Measurements from ENCODE around the gene KLHL2. TPM values are rescaled to one million over a fixed set of nuclear protein-coding genes. Genes with fewer than 3 reads are reported as not detected.

Gene KLHL2
- total and polyA plus RNA-seq, 2 of the 13 experiments (the other 11 are each of a cell fraction or from before 2014, with no cell fraction given): 9.2 to 17.6 TPM

DNA sequence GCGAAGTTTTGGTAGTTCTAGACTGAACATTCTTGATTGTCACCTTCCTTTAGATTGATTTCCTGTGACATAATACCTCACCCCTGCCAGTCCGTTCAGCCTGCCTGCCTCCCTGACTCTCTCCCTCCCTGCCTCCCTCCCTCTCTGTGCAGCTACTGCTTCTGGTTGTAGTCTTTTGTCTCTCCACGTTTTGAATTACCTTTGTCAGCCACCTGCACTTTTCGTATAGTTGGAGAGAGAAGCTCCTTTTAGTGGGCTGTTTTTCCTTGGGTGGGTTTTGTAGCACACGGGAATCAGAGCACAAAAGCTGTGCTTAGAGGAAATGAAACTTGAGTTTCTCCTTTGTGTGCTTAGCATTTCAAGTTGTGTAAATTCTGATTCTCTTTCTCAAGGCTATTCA is 87.5 kb downstream of the KLHL2 start:
- CTCF ChIA-PET (ENCODE audit: low intra/inter-chr PET ratio, low total read pairs): no interaction called here
- DNase-seq (ENCODE audit: low spot score) (no peak), ATAC-seq (no peak), FAIRE-seq (no peak)
- no peak overlapping the region for H3K4me3 ChIP-seq (replicated peaks in 1 of 3; ENCODE audit: insufficient read depth in 1 of 3, low read depth in 2 of 3, low read length in 3 of 3)
- H3K4me2 ChIP-seq (ENCODE audit: low read depth, low read length): no peak overlapping the region
- H3K9me3 ChIP-seq (ENCODE audit: low read length): no peaks in the 10 kb centered on the region
- 87% methylated on average over 5 of the region's 5 CpGs for WGBS (ENCODE audit: low lambda C conversion rate)
- no peak overlapping the region for H2AFZ ChIP-seq (ENCODE audit: low read length)
- no TSS peak for BruUV-seq (replicated peaks)
- POLR2A ChIA-PET: no interaction called here
- H3K27ac ChIP-seq (ENCODE audit: extremely low read length, insufficient read depth, low read length): no peak overlapping the region
- intact Hi-C loops (cut with micrococcal nuclease; ENCODE audit: unreplicated experiment): no loop called here
- no peaks in the 10 kb centered on the region for H3K79me2 ChIP-seq (ENCODE audit: insufficient read depth, low read length)
- no peak overlapping the region for H3K9ac ChIP-seq (ENCODE audit: insufficient read depth, low read depth, low read length)
- TF ChIP-seq SNAPC4 (CRISPR knock-in tag; IDR thresholded peaks at IDR 0.05) (no peak), HNF4G (IDR thresholded peaks at IDR 0.05; ENCODE audit: borderline replicate concordance, low read depth, low read length) (no peak), HNF4G (CRISPR knock-in tag; IDR thresholded peaks at IDR 0.05; ENCODE audit: borderline replicate concordance, low read depth) (no peak), PPARG (CRISPR knock-in tag; conservative IDR thresholded peaks at IDR 0.05) (no peak), DNMT1 (CRISPR knock-in tag; IDR thresholded peaks at IDR 0.05) (no peak), KLF16 (CRISPR knock-in tag; IDR thresholded peaks at IDR 0.05) (no peak), ZNF3 (CRISPR knock-in tag; IDR thresholded peaks at IDR 0.05) (no peak), MAF1 (CRISPR knock-in tag; IDR thresholded peaks at IDR 0.05; ENCODE audit: borderline replicate concordance) (no peak), ZNF790 (CRISPR knock-in tag; IDR thresholded peaks at IDR 0.05; ENCODE audit: borderline replicate concordance) (no peak)
- no peaks in the 10 kb centered on the region for H4K20me1 ChIP-seq (ENCODE audit: insufficient read depth, low read length)
- in situ Hi-C loops (cut with HindIII; ENCODE audit: extremely low pct_ligation_motif_present, low pct_unique_long_range_greater_than_20kb): no loop called here
- H3K36me3 ChIP-seq (replicated peaks in 1 of 2; ENCODE audit: control insufficient read depth in 1 of 2, insufficient read depth in 2 of 2, low read length in 2 of 2): peaks cover 4 to 9% of the 10 kb centered on the region in 2 experiments
- no peaks in the 10 kb centered on the region for H3K4me1 ChIP-seq (ENCODE audit: insufficient read depth, low read length)
- H3K27me3 ChIP-seq (ENCODE audit: control insufficient read depth in 1 of 2, insufficient read depth in 2 of 2, low read length in 2 of 2): no peaks in the 10 kb centered on the region
